ENCODE results near the gene KLHL29. TPM values are rescaled to one million over a fixed set of nuclear protein-coding genes. Genes with fewer than 3 reads are reported as not detected.

The KLHL29 gene
- total RNA-seq, 4 donors from 2014 or later: 4.8 to 17.0 (median 10.5) TPM

GRCh38 chr2:23351388-23352141, 33.4 kb upstream of the KLHL29 start:
- Histone ChIP-seq H3K27me3 (no peaks in the 10 kb centered on the region), H3K4me1 (no peaks in the 10 kb centered on the region), H3K36me3 (no peaks in the 10 kb centered on the region), H3K4me3 (no peak overlapping the region), H3K9me3 (no peaks in the 10 kb centered on the region), H3K27ac (peak overlapping the region; percentile 50 to 62)
- peak; percentile 87 to 91 for DNase-seq
- TF ChIP-seq POLR2A (IDR thresholded peaks at IDR 0.05) (no peak), CTCF (IDR thresholded peaks at IDR 0.05) (peak; percentile 75 to 90 (median 88))
- intact Hi-C loops (cut with DNase I; ENCODE audit: low total_unique reads): no loop called here

- Histone ChIP-seq H3K36me3 (no peaks in the 10 kb centered on the region), H3K4me1 (no peaks in the 10 kb centered on the region), H3K27ac (no peak overlapping the region), H3K27me3 (no peaks in the 10 kb centered on the region), H3K9me3 (no peaks in the 10 kb centered on the region), H3K4me3 (no peak overlapping the region)
- DNase-seq: no peak
- intact Hi-C loops (cut with DNase I; ENCODE audit: low total_unique reads): no loop called here
- TF ChIP-seq POLR2A (IDR thresholded peaks at IDR 0.05): no peak
- TF ChIP-seq CTCF (IDR thresholded peaks at IDR 0.05): no peak
Measured at GRCh38 chr2:23354554-23354953, 30.4 kb upstream of the KLHL29 start.

- no peak overlapping the region for H3K4me3 ChIP-seq
- no peaks in the 10 kb centered on the region for H3K4me1 ChIP-seq
- intact Hi-C loops (cut with DNase I; ENCODE audit: low total_unique reads): no loop called here
- no peaks in the 10 kb centered on the region for H3K36me3 ChIP-seq
- TF ChIP-seq POLR2A (IDR thresholded peaks at IDR 0.05) (no peak), CTCF (IDR thresholded peaks at IDR 0.05) (no peak)
- H3K27ac ChIP-seq: no peak overlapping the region
- H3K9me3 ChIP-seq: no peaks in the 10 kb centered on the region
- no peak for DNase-seq
- no peaks in the 10 kb centered on the region for H3K27me3 ChIP-seq
Measured at GRCh38 chr2:23355001-23355400, 30.0 kb upstream of the KLHL29 start.

- Histone ChIP-seq H3K4me1 (no peaks in the 10 kb centered on the region), H3K36me3 (no peaks in the 10 kb centered on the region), H3K27ac (no peak overlapping the region), H3K4me3 (no peak overlapping the region), H3K9me3 (no peaks in the 10 kb centered on the region), H3K27me3 (no peaks in the 10 kb centered on the region)
- no peak for DNase-seq
- intact Hi-C loops (cut with DNase I; ENCODE audit: low total_unique reads): no loop called here
- no peak for TF ChIP-seq POLR2A (IDR thresholded peaks at IDR 0.05)
- TF ChIP-seq CTCF (IDR thresholded peaks at IDR 0.05): no peak
Measured at GRCh38 chr2:23356711-23357110, 28.3 kb upstream of the KLHL29 start.

GRCh38 chr2:23359631-23360567, 25.1 kb upstream of the KLHL29 start:
- intact Hi-C loops (cut with DNase I; ENCODE audit: low total_unique reads): no loop called here
- H3K4me1 ChIP-seq: no peaks in the 10 kb centered on the region
- H3K9me3 ChIP-seq: no peaks in the 10 kb centered on the region
- H3K4me3 ChIP-seq: no peak overlapping the region
- H3K27ac ChIP-seq: no peak overlapping the region
- no peak for DNase-seq
- no peak for TF ChIP-seq CTCF (IDR thresholded peaks at IDR 0.05)
- no peak for TF ChIP-seq POLR2A (IDR thresholded peaks at IDR 0.05)
- H3K36me3 ChIP-seq: no peaks in the 10 kb centered on the region
- H3K27me3 ChIP-seq: no peaks in the 10 kb centered on the region
